HEK293T (cell line): Measurements from ENCODE around the gene DOHH.

ENCODE experiments used
- CTCF ChIA-PET: fragments of 350-600 bp; formaldehyde crosslinking; extraction: SDS; loops from one replicate; lab custom pipeline; 2021; ENCODE audit warnings: antibody characterized with exemption, inconsistent platforms; lab: Yijun Ruan, JAX
- POLR2A ChIA-PET: fragments of 350-600 bp; formaldehyde crosslinking; extraction: SDS; loops from one replicate; lab custom pipeline; 2020; ENCODE audit warnings: antibody characterized with exemption, inconsistent platforms; lab: Yijun Ruan, JAX
- DNase-seq: peaks from one replicate; pipeline ENCODE4 v3.0.0; 2012; ENCODE audit warnings: mixed read lengths; ENCODE audit errors: extremely low spot score
- ARNT ChIP-seq: fragments of 450-650 bp; IDR thresholded peaks from 2 replicates; pipeline ENCODE4 v1.6.1; 2017; ENCODE audit warnings: mild to moderate bottlenecking
- BHLHE40 ChIP-seq: fragments of 450-650 bp; IDR thresholded peaks from 2 replicates; pipeline ENCODE4 v1.6.1; 2016; ENCODE audit warnings: mild to moderate bottlenecking, moderate library complexity, borderline replicate concordance
- CTBP1 ChIP-seq: fragments of 450-650 bp; IDR thresholded peaks from 2 replicates; pipeline ENCODE4 v1.6.1; 2016; ENCODE audit warnings: borderline replicate concordance
- ELF4 ChIP-seq: fragments of 450-650 bp; IDR thresholded peaks from 2 replicates; pipeline ENCODE4 v1.6.1; 2017; ENCODE audit warnings: antibody characterized with exemption
- FOXA1 ChIP-seq: fragments of 450-650 bp; IDR thresholded peaks from 2 replicates; pipeline ENCODE4 v1.6.1; 2016; ENCODE audit warnings: mild to moderate bottlenecking
- FOXK2 ChIP-seq: fragments of 450-650 bp; IDR thresholded peaks from 2 replicates; pipeline ENCODE4 v1.6.1; 2016; ENCODE audit warnings: mild to moderate bottlenecking
- FOXM1 ChIP-seq: fragments of 450-650 bp; IDR thresholded peaks from 2 replicates; pipeline ENCODE4 v1.6.1; 2017; ENCODE audit warnings: mild to moderate bottlenecking, borderline replicate concordance
- HDGF ChIP-seq: fragments of 450-650 bp; IDR thresholded peaks from 2 replicates; pipeline ENCODE4 v1.6.1; 2017; ENCODE audit warnings: antibody characterized with exemption, borderline replicate concordance
- L3MBTL2 ChIP-seq: fragments of 450-650 bp; conservative IDR thresholded peaks from 2 replicates; pipeline ENCODE4 v1.6.1; 2016; ENCODE audit warnings: mild to moderate bottlenecking
- LEF1 ChIP-seq: fragments of 450-650 bp; IDR thresholded peaks from 2 replicates; pipeline ENCODE4 v1.6.1; 2017; ENCODE audit warnings: mild to moderate bottlenecking, borderline replicate concordance
- NFRKB ChIP-seq: fragments of 450-650 bp; IDR thresholded peaks from 2 replicates; pipeline ENCODE4 v1.6.1; 2016; ENCODE audit warnings: mild to moderate bottlenecking, moderate library complexity
- SP1 ChIP-seq: fragments of 450-650 bp; IDR thresholded peaks from 2 replicates; pipeline ENCODE4 v1.6.1; 2017
- SUZ12 ChIP-seq: fragments of 450-650 bp; IDR thresholded peaks from 2 replicates; pipeline ENCODE4 v1.6.1; 2016; ENCODE audit warnings: mild to moderate bottlenecking
- TARDBP ChIP-seq: fragments of 450-650 bp; IDR thresholded peaks from 2 replicates; pipeline ENCODE4 v1.6.1; 2016
- ZNF384 ChIP-seq: fragments of 450-650 bp; IDR thresholded peaks from 2 replicates; pipeline ENCODE4 v1.6.1; 2016
- TF ChIP-seq, protein P1 (sequence below): fragments of 450-650 bp; IDR thresholded peaks from 2 replicates; pipeline ENCODE4 v1.6.1; 2016

Gene DOHH

DNA sequence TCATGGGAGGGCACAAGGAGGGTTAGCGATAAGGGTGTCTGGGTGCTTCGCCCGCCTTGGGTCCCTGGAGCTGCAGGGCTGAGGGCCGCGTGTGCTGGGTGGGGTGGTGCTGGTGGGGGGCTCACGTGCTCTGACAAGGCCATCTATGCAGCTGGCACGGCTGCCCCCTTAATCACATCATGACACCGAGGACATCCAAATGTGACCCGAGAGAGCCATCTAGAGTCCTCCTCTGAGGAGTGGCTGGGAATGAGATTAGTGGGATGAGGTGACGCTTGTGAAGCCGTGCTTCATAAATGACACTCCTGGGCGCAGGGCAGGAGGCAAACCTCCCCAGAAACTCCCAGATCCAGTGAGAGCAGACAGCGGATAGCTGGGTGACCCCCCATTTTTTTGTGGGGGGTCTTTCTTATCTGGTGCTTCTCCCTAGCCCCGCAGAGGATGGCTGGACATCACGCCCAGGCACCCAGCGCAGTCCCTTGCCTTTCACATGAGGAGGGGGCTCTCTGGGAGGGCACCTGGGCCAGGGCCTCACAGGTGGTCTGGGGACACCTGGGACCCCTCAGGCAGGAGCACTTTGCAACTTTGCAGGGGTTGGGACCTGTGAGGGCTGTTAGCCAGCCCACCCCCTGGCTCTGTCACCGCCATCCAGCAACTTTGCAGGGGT is 12.2 kb upstream of the DOHH start:
- no peak for TF ChIP-seq CTBP1
- no peak for TF ChIP-seq FOXK2
- TF ChIP-seq HDGF, result no peak
- TF ChIP-seq FOXM1, result no peak
- TF ChIP-seq, protein P1, sequence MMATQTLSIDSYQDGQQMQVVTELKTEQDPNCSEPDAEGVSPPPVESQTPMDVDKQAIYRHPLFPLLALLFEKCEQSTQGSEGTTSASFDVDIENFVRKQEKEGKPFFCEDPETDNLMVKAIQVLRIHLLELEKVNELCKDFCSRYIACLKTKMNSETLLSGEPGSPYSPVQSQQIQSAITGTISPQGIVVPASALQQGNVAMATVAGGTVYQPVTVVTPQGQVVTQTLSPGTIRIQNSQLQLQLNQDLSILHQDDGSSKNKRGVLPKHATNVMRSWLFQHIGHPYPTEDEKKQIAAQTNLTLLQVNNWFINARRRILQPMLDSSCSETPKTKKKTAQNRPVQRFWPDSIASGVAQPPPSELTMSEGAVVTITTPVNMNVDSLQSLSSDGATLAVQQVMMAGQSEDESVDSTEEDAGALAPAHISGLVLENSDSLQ, result no peak
- TF ChIP-seq TARDBP, result no peak
- TF ChIP-seq SP1, result no peak
- TF ChIP-seq BHLHE40, result no peak
- TF ChIP-seq ARNT, result no peak
- no peak for TF ChIP-seq SUZ12
- no peak for TF ChIP-seq FOXA1
- TF ChIP-seq ZNF384, result no peak
- no peak for TF ChIP-seq L3MBTL2
- TF ChIP-seq ELF4, result no peak
- TF ChIP-seq NFRKB, result no peak
- TF ChIP-seq LEF1, result no peak
- no peak for DNase-seq
- ChIA-PET POLR2A (interaction anchor here (1.2 kb wide), 1 partner anchor 12 kb away, joined by 3 read pairs; the partner anchor contains the start of gene DOHH), CTCF (no interaction called here)

DNA sequence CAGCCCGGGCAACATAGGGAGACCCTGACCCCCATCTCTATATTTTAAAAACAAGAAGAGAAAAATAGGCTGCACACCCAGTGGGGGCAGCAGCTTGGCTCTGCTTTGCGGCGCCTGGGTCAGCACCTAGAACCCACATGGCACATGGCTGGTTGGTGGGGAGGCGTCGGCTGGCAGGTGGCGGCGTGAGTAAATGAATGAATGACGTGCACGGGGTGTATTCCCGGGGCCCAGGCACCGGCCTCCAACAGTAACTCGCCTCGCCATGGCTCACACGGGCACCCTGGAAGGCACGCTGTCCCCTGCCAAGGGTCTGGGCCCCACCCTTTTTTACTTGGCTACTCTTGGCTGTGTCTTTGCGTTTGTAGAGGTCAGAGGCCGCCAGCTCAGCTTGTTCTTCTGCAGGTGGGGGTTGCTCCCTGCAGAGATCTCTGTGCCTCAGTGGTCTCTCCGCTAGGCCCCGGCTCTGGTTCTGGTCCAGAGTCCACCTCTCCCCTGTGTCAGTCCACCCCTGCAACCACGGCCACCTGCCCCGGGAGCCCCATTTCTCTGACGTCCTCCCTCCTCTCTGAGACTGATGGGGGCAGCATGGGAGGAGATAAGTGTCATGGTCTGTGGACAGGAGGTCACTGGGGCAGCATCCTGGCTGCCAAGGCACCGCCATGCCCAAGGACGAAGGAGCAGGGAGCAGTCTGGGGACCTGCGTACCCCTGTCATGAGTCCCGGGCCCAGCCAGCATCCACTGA is 11.2 kb upstream of the DOHH start:
- CTCF ChIA-PET, result no interaction called here
- no peak for TF ChIP-seq SP1
- TF ChIP-seq FOXK2, result no peak
- TF ChIP-seq SUZ12, result no peak
- no peak for TF ChIP-seq ELF4
- TF ChIP-seq L3MBTL2, result no peak
- TF ChIP-seq TARDBP, result no peak
- TF ChIP-seq, protein P1, result no peak
- no peak for TF ChIP-seq NFRKB
- no peak for TF ChIP-seq HDGF
- no peak for TF ChIP-seq LEF1
- TF ChIP-seq CTBP1, result no peak
- no peak for TF ChIP-seq ARNT
- TF ChIP-seq FOXM1, result no peak
- no peak for TF ChIP-seq ZNF384
- TF ChIP-seq FOXA1, result no peak
- no peak for TF ChIP-seq BHLHE40
- POLR2A ChIA-PET, result no interaction called here

DNA sequence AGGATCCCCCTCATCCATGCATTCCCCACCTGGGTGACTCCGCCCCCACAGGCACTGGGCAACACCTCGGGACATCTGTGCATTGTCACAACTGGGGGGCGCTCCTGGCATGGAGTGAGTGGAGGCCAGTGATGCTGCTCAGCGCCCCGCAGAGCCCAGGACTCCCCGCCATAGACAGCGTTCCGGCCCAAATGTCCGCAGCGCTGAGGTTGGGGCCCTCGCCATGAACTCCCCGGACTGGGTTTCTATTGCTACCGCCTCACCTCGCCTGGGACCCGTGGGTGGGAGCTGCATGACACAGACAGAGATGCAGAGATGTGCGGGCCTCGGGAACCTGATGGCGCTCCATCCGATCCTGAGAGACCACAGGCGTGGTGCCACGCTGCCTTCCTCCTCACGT is 10.3 kb upstream of the DOHH start:
- no peak for DNase-seq
- TF ChIP-seq BHLHE40 (no peak), CTBP1 (no peak), SUZ12 (no peak), FOXA1 (no peak), LEF1 (no peak), SP1 (no peak), ELF4 (no peak), TARDBP (no peak), ARNT (no peak), NFRKB (no peak), HDGF (no peak), ZNF384 (no peak), FOXM1 (no peak)
- TF ChIP-seq, protein P1, result no peak
- CTCF ChIA-PET, result no interaction called here
- POLR2A ChIA-PET, result no interaction called here

More for the DNA sequence above, 11.2 kb upstream of the DOHH start:
- DNase-seq, result no peak

DNA sequence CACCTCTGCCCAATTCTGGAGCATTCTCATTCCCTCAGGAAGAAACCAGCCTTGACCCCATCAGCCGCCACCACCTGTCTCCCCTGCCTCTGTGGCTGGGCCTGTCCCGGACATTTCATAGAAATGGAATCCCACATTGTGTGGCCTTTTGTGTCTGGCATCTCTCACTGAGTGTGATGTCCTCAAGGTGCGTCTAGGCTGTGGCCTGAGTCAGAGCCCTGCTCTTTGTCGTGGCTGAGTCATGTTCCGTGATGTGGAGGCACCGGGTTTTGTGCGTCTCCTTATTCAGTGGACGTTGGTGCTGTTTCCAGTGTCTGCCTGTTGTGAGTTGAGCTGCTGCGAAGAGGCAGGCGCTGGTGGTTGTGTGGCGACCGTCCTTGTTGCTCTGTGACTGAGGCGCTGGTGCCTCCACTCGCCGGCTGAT is 9.1 kb upstream of the DOHH start:
- ChIA-PET POLR2A (no interaction called here), CTCF (no interaction called here)
- TF ChIP-seq TARDBP, result no peak
- TF ChIP-seq CTBP1, result no peak
- TF ChIP-seq NFRKB, result no peak
- TF ChIP-seq L3MBTL2, result no peak
- no peak for TF ChIP-seq FOXA1
- TF ChIP-seq FOXK2, result no peak
- no peak for TF ChIP-seq SP1
- no peak for TF ChIP-seq SUZ12
- no peak for TF ChIP-seq ZNF384
- TF ChIP-seq ARNT, result no peak
- TF ChIP-seq BHLHE40, result no peak
- TF ChIP-seq FOXM1, result no peak
- no peak for TF ChIP-seq HDGF
- no peak for TF ChIP-seq LEF1
- no peak for TF ChIP-seq ELF4
- TF ChIP-seq, protein P1, result no peak
- no peak for DNase-seq
